Activated naive CD4-positive, alpha-beta T cell treated with anti-CD3 and anti-CD28 coated beads, Interleukin-2, amount 50 U/mL, for 72 hours (primary cell): ENCODE data around the gene ADAD1. TPM values are rescaled to one million over a fixed set of nuclear protein-coding genes. Genes with fewer than 3 reads are reported as not detected.

Source experiments
- ATAC-seq, 2 donors: fragments of 150-1000 bp; cut with Tn5 transposase; 2 replicates each; pipeline ENCODE4 v1.10.0; 2021; ENCODE audit warnings: mild to moderate bottlenecking in 2 of 2, moderate library complexity in 2 of 2
- DNase-seq, 2 donors: peaks; one replicate each; pipeline ENCODE4 v3.0.0; 2021 to 2022; ENCODE audit warnings: low spot score in 2 of 2
- H3K27ac Mint-ChIP-seq, 2 donors: one replicate each; pipeline ENCODE4 v1.8.0; 2022; ENCODE audit warnings: mild to moderate bottlenecking in 2 of 2, mixed read lengths in 2 of 2
- H3K36me3 Mint-ChIP-seq, 2 donors: one replicate each; pipeline ENCODE4 v1.8.0; 2022; ENCODE audit warnings: mixed read lengths in 2 of 2
- H3K9me3 Mint-ChIP-seq, 2 donors: one replicate each; pipeline ENCODE4 v1.8.0; 2022; ENCODE audit warnings: mixed read lengths in 2 of 2
- total RNA-seq, 2 donors: library from RNA; stranded (reverse); gene quantifications; one replicate each; pipeline ENCODE4 v1.2.3, GENCODE V29; 2022

Gene ADAD1
- total RNA-seq, 2 donors from 2014 or later: not detected

DNA sequence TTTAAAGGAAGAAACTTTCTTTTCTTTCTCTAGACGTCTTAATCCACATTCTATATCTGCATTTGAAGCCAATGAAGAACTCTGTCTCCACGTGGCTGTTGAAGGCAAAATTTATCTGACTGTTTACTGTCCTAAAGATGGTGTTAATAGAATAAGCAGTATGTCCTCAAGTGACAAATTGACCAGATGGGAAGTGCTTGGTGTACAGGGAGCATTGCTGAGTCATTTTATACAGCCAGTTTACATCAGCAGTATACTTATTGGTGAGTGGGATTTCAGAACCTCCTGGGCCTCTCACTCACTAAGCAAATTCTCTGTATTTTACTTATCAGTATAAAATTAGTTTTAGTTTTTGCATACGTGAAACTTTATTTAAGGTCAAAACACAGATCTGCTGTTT, 33.7 kb downstream of the ADAD1 start:
- ATAC-seq (no peak), DNase-seq (no peak)
- no peaks in the 10 kb centered on the region for H3K36me3 Mint-ChIP-seq
- H3K27ac Mint-ChIP-seq: no peak overlapping the region
- H3K9me3 Mint-ChIP-seq: no peaks in the 10 kb centered on the region

DNA sequence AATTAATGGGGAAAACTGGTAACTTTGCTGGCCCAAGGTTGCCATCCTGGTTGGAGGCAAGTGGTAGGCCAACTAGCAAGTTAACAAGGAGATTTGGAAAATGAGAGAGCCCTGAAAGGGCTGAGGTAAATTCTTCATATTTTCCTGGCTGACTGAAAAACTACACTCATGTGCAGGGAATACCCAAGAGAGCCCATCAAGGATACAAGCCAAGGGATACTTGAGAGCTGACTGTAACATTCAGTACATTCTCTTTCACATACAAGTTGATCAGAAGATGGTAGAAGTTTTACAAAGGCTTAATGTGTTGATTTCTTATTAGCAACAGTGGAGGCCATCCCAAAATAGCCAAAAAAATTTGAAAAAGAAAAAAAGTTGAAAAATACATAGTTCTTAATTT, 44.4 kb downstream of the ADAD1 start:
- DNase-seq (no peak), ATAC-seq (no peak)
- Mint-ChIP-seq H3K9me3 (peaks cover 5 to 14% of the 10 kb centered on the region in 2 donors), H3K36me3 (peaks cover 12 to 15% of the 10 kb centered on the region in 2 donors), H3K27ac (no peak overlapping the region)

DNA sequence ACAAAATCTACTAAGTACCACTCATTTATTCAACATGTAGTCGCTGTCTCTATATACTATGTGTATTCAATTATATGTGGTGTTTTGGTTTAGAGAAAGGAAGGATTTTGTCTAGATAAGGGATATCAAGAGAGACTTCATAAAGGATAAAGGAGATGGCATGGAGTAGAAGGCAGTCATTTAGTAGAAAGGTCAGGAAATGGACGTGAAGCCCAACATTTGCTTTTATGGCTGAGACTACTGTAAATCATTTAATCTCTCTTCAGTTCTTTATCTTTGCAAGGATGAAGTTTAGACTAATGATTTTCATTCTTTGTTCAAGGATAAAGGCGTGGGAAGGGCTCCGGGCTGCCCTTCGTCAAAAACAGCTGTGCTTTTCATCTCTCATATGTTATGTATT, 52.5 kb downstream of the ADAD1 start:
- no peak overlapping the region for H3K27ac Mint-ChIP-seq
- peaks cover 0 to 8% of the 10 kb centered on the region in 2 donors for H3K9me3 Mint-ChIP-seq
- H3K36me3 Mint-ChIP-seq: peaks cover 4 to 19% of the 10 kb centered on the region in 2 donors
- no peak for ATAC-seq
- no peak for DNase-seq

DNA sequence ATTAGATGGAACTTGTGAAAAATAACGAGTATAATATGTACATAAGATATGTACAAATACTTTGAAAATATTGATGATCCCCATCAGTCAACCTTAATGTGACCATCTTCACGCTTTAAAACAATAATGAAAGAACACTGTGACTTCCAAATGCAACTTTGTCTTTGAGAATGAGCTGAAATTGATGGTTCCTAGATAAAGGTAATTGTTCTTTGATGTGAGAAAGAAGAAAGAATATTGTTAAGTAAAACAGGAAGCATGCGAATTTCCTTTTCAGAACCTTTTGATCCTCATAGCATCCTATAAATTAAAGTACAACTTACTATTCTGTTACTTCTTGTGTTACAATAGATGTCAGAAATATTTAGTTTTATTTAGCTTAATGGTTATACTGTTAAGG, 55.5 kb downstream of the ADAD1 start:
- Mint-ChIP-seq H3K36me3 (peaks cover 4 to 19% of the 10 kb centered on the region in 2 donors), H3K9me3 (peaks cover 0 to 8% of the 10 kb centered on the region in 2 donors), H3K27ac (no peak overlapping the region)
- ATAC-seq: no peak
- no peak for DNase-seq

DNA sequence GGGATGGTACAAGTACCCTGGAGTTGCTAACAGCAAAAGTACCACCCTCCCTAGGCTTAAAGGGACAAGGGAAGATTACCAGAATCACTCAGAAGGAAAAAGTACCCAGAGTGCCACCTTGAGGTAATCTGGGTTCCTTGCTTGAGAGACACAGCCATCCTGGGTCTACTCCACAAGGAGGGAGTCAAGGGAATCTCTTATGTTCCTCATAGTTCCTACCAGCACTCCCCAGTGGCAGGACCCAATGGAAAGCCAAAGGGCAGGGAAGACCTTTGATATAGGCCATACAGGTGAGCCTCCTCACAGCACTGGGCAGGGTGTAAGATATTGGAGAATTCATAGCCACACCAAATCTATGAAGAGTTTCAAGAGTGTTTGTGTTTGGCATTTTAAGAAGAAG, 72.0 kb downstream of the ADAD1 start:
- Mint-ChIP-seq H3K27ac (peak overlapping the region; percentile 83 to 88), H3K9me3 (no peaks in the 10 kb centered on the region), H3K36me3 (peaks cover 19 to 30% of the 10 kb centered on the region in 2 donors)
- peak; percentile 57 to 75 for ATAC-seq
- peak in 1 of 2 donors; percentile 16 for DNase-seq

DNA sequence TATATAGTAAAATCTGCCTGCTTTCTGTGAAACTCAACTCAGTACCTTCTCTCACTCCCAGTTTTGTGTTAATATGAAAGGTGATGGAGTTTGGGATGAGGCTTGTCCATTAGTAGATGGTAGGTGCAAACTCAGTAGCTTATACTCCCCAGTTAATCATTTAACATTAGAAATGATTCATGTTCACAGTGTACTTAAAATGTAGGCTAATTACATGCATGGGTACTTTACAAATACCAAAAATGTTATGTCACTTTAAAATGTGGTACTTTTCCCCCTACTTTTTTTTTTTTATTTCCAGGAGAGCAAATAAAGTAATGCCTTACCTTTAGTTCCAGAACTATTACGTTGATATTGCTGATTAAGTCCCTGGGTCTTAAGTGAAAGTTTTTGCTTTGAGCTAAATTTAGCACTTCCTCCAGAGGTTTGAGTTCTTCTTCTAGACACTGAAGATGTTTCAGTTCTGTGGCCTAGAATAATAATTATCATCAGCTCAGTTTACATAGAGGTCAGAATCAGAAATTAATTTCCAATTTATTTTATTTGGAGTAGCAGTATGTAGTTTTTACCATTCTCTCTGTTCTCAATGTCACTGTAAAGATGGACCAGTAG, 74.7 kb downstream of the ADAD1 start:
- Mint-ChIP-seq H3K27ac (peak overlapping the region; percentile 40 to 91), H3K9me3 (no peaks in the 10 kb centered on the region), H3K36me3 (peaks cover 19 to 30% of the 10 kb centered on the region in 2 donors)
- ATAC-seq (no peak), DNase-seq (no peak)

DNA sequence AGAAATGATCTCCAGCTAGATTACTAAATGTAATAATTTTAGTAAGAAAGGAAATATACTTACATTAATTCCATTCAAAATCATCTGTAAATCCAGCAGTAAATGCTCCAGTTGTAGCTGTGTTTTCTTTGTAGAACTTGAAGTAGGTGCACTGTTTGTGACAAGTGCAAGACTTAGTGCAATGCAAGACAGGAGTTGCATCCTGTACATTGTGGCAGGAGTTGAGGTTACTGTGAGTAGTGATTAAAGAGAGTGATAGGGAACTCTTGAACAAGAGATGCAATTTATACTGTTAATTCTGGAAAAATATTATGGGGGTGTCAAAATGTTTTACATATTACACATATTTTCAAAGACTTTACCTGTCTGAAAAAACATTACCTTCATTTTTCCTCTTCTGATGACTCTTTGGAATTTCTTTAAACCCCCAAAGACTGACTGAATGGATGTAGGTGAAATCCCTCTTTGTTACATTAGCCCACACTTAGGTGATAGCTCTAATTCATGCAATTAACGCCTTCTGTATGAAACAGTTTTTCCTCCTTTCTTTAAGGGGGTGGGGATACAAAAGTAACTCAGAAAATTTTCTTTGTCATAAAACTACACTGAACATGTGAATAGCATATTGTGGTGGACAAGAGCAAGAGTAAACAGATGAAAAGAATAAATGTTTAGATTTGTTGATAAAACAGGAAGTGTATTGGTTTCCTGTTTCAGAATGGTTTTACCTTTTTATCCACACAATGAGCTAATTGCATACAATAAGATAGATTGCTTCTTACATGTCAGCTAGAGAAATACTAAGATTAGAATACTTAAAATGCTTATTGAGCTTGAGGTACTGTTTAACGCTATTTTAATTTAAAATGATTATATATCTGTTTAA, 77.7 kb downstream of the ADAD1 start, which contains the start of gene IL2:
Gene IL2 (minus strand): TSS at position 495 of the 886 bp plus-strand sequence. CDS start 285 bp downstream, at position 210.
- DNase-seq: peak in 1 of 2 donors; percentile 10
- peak within 1 kb of the TSS; percentile 84 to 95 for H3K27ac Mint-ChIP-seq
- no peaks in the 10 kb centered on the region for H3K9me3 Mint-ChIP-seq
- H3K36me3 Mint-ChIP-seq: peaks cover 12 to 41% of the 10 kb centered on the region in 2 donors
- peak; percentile 33 to 40 for ATAC-seq

DNA sequence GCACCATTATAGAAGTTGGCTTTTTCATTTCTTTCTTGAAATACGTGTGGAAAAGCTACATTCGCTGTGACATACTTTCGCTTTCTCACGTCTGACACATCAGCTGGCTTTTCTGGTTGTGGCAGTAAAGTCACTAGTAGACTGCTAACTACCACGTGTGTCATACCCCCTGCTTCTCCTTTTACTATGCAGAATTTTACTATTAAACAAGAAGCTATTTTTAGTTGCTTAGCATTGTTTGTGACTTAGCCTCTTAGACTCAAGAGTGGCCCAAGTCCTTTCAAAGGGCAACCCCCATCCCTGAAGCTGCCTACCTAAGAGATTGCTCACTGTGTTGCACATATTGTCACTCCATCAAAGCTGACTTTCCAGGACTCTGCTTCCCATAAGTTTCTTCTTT, 79.8 kb downstream of the ADAD1 start:
- peak; percentile 41 to 56 for DNase-seq
- H3K9me3 Mint-ChIP-seq: peaks cover 0 to 7% of the 10 kb centered on the region in 2 donors
- peak overlapping the region; percentile 84 to 91 for H3K27ac Mint-ChIP-seq
- H3K36me3 Mint-ChIP-seq: peaks cover 17 to 39% of the 10 kb centered on the region in 2 donors
- ATAC-seq: peak; percentile 92

DNA sequence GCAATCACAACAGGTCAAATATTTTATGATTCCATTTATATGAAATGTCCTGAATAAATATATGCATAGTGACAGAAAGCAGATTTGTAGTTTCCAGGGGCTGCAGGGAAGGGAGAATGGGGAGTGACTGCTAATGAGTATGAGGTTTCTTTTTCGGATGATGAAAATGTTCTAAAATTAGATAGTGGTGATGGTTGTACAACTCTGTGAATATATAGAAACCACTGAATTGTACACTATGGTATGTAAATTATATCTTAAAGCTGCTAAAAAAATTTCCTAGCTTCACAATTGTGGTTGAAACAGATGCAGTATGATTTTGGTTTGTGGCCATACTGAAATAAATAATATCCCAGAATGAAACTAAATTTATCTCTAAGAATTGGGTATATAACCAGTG, 90.6 kb downstream of the ADAD1 start:
- H3K9me3 Mint-ChIP-seq: peaks cover 3 to 26% of the 10 kb centered on the region in 2 donors
- no peak for DNase-seq
- no peak overlapping the region for H3K27ac Mint-ChIP-seq
- peaks cover 9 to 44% of the 10 kb centered on the region in 2 donors for H3K36me3 Mint-ChIP-seq
- peak; percentile 33 to 63 for ATAC-seq

DNA sequence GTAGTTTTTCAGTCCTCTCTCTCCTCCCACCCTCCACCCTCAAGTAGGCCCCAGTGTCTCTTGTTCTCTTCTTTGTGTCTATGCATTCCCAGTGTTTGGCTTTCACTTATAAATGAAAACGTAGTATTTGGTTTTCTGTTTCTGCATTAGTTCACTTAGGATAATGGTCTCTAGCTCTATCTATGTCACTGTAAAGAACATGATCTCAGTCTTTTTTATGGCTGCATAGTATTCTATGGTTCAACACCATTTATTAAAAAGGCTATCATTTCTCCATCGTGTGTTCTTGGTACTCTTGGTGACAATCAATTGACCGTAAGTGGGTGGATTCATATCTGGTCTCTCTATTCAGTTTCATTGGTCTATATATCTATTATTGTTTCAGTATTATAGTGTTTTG, 96.4 kb downstream of the ADAD1 start:
- Mint-ChIP-seq H3K9me3 (peaks cover 3 to 40% of the 10 kb centered on the region in 2 donors), H3K27ac (no peak overlapping the region), H3K36me3 (peaks cover 0 to 22% of the 10 kb centered on the region in 2 donors)
- ATAC-seq (no peak), DNase-seq (no peak)

DNA sequence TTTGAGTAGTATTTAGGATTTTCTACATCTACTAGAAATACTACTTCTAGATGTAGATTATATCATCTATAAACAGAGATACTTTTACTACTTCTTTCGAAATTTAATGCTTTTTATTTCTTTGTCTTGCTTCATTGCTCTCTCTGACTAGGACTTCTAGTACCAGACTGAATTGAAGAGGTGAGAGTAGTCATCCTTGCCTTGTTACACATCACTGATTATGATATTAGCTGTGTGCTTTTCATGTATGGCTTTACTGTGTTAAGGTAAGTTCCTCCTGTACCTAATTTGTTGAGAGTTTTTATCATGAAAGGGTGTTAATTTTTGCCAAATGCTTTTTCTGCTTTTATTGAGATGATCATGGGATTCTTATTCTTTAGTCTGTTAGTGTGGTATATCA, 97.3 kb downstream of the ADAD1 start:
- peak in 1 of 2 donors; percentile 63 for ATAC-seq
- H3K36me3 Mint-ChIP-seq: peaks cover 0 to 13% of the 10 kb centered on the region in 2 donors
- no peak for DNase-seq
- peaks cover 3 to 40% of the 10 kb centered on the region in 2 donors for H3K9me3 Mint-ChIP-seq
- no peak overlapping the region for H3K27ac Mint-ChIP-seq

DNA sequence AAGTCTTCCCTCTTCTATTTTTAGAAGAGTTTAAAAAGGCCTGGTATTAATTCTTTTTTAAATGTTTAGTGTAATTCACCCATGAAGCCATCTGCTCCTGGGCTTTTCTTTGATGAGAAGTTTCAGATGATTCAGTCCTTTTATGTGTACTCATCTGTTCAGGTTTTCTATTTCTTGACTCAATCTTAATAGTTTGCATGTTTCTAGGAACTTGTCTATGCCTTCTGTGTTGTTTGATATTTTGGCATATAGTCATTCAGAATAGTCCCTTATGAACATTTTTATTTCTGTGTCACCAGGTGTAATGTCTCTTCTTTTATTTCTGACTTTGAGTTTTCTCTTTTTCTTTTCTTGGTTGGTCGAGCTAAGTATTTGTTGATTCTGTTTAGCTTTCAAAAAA, 97.9 kb downstream of the ADAD1 start:
- Mint-ChIP-seq H3K27ac (peak overlapping the region in 1 of 2 donors; percentile 23), H3K36me3 (peaks cover 0 to 11% of the 10 kb centered on the region in 2 donors), H3K9me3 (peaks cover 3 to 40% of the 10 kb centered on the region in 2 donors)
- peak in 1 of 2 donors; percentile 94 for ATAC-seq
- no peak for DNase-seq

Other genes with a start within 250 kb of the ADAD1 start
- 10 to 100 TPM; 34.9 to 43.6 TPM for gene BLTP1, start 226.7 kb upstream of the ADAD1 start, total RNA-seq
- gene IL2, start 77.7 kb downstream of the ADAD1 start, total RNA-seq: 100 to 1,000 TPM; 110 to 171 TPM
- 10 to 100 TPM; 16.6 to 40.1 TPM for gene IL21, start 242.1 kb downstream of the ADAD1 start, total RNA-seq